Suprapubic skin (tissue), 4 donors: ENCODE results near the gene GOLGA8R.
"Not testable (repeated sequence)": the region's sequence is repeated elsewhere in the genome, so short reads cannot be mapped to it uniquely, and the experiment has no call there.

Source experiments
- EP300 ChIP-seq: sonication (generic); formaldehyde crosslinking; IDR thresholded peaks from one replicate; pipeline ENCODE4 v1.6.1; 2017; ENCODE audit warnings: antibody characterized with exemption
- POLR2A ChIP-seq, 2 donors: fragments of 450-650 bp; IDR thresholded peaks; one replicate each; pipeline ENCODE4 v1.6.1; 2017; ENCODE audit warnings: antibody characterized with exemption in 2 of 2, mild to moderate bottlenecking in 2 of 2, moderate library complexity in 2 of 2
- POLR2AphosphoS5 ChIP-seq, 3 donors: sonication (generic); formaldehyde crosslinking; IDR thresholded peaks; one replicate each; pipeline ENCODE4 v1.6.1; 2017; ENCODE audit warnings: antibody characterized with exemption in 3 of 3
- TF ChIP-seq, protein P1 (sequence below), 2 donors: fragments of 200-600 bp in 1 of 2; fragments of 450-650 bp in 1 of 2; sonication (generic) in 1 of 2; IDR thresholded peaks; one replicate each; pipeline ENCODE4 v1.5.1; 2016 to 2019; ENCODE audit warnings: antibody characterized with exemption in 2 of 2, mild to moderate bottlenecking in 1 of 2, moderate library complexity in 1 of 2

DNA sequence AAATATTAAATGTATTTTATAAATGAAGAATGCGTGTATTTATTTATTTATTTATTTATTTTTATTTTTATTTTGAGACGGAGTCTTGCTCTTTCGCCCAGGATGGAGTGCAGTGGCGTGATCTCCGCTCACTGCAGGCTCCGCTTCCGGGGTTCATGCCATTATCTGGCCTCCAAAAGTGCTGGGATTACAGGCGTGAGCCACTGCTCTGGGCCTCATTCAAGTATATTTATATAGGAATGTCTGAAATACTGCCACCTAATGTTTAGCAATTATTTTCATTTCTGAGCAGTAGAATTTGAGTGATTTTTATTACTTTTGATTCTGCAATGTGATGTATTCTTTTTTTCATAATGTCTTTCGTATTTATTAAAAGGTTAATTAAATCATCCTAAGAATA, 48.1 kb upstream of the GOLGA8R start:
- TF ChIP-seq, protein P1, sequence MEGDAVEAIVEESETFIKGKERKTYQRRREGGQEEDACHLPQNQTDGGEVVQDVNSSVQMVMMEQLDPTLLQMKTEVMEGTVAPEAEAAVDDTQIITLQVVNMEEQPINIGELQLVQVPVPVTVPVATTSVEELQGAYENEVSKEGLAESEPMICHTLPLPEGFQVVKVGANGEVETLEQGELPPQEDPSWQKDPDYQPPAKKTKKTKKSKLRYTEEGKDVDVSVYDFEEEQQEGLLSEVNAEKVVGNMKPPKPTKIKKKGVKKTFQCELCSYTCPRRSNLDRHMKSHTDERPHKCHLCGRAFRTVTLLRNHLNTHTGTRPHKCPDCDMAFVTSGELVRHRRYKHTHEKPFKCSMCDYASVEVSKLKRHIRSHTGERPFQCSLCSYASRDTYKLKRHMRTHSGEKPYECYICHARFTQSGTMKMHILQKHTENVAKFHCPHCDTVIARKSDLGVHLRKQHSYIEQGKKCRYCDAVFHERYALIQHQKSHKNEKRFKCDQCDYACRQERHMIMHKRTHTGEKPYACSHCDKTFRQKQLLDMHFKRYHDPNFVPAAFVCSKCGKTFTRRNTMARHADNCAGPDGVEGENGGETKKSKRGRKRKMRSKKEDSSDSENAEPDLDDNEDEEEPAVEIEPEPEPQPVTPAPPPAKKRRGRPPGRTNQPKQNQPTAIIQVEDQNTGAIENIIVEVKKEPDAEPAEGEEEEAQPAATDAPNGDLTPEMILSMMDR (IDR thresholded peaks at IDR 0.05) = not testable (repeated sequence)
- TF ChIP-seq POLR2A (IDR thresholded peaks at IDR 0.05); EP300; POLR2AphosphoS5 (IDR thresholded peaks at IDR 0.05): not testable (repeated sequence)
